Measurements from ENCODE around the gene GMPR2.

GMPR2 gene

DNA sequence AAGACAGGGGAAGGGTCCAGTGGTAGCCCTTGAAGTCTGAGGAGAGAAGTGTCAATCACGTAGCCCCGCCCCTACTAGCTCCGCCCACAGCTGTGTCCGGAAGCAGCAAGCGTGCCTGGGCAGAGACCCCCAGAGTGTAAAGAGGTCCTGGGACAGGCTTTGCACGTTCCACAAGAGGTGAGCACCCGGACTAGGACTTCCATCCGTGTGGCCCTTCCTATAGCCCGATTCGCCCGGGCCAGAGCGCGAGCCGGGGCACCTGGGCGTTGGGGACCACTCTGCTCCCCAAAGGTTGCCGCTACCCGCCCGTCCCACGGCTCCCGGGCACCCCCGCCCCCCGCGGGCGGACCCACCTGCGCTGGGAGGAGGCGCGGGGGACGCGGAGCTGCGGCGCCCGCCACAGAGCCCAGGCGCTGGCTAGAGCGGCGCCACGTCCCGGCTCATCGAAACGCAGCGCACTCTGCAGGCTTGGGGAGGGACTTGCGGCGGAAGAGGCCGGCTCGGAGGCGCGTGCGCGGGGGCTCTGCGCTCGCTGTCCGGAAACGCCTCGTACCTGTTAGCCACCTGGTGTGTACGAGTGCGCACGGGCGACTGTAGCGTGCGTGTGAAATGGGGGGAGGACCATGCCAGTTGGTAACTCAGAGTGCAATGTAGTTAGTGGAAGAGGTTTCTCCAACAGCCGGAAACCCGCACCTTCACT, 38.6 kb downstream of the GMPR2 start, which contains the start of gene RABGGTA:
Gene RABGGTA, minus strand, starts transcription at position 464 of the 700 bp plus-strand sequence. CDS start 482 bp downstream, outside the sequence.
- DNase-seq: peak; percentile 86

DNA sequence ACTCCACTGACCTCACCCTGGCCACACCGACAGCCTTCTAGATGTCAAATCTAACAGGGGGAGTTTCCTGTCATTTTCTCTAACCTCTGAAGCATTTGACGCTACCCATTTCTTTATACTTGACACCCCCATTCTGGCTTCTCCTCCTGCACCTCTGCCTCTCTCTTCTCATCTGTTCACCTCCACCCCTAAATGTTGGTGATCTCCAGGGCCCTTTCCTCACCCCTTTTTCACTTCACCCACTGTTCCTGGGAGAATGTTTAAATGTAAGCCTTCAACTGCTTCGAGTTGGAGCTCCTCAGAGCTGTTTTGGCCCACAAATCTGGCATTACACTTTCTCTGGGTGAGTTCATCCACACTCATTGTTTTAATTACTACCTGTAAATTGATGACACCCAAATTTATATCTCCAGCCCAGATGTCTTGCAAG, 39.1 kb downstream of the GMPR2 start:
- DNase-seq: no peak

DNA sequence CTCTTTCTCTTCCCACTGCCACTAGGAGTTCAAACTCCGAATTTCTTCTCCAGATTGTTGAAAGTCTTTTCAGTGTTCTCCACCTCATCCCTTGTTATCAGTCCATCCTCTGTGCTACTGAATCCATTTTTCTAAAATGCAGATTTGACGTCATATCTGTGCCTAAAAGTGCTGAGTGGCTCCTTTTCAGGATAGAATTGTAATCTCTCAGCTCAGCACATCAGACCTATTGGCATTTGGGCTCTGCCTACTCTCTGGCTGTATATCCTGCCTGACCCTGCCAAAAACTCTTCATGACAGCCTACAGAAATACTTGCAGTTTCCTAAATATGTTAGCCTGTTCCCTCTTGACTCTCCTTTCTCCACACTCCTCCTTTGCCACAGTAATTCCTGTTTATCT, 39.7 kb downstream of the GMPR2 start:
- DNase-seq: no peak

DNA sequence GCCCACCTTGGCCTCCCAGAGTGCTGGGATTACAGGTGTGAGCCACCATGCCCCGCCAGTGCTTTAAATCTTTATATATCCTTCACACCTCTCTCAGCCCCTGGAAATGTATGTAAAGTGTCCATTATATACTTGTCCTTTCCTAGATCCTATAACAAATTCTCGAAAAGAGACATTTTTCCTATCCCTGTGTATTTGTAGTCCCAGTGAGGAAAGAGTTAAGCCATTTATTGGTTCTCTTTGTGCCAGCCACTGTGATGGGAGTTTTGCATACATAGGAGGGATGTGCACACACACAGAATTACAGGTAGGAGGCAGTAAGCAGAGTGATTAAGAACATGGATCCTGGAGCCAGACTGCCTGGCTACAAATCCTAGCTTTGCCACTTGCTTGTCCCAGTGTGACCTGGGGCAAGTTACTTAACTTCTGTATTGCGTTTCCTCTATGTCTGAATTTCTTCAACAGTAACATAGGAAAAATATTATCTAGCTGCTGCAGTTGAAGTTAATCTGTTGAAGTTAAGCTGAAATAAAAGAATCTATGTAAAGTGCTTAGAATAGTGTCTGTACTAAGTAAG, 40.8 kb downstream of the GMPR2 start:
- DNase-seq: no peak

DNA sequence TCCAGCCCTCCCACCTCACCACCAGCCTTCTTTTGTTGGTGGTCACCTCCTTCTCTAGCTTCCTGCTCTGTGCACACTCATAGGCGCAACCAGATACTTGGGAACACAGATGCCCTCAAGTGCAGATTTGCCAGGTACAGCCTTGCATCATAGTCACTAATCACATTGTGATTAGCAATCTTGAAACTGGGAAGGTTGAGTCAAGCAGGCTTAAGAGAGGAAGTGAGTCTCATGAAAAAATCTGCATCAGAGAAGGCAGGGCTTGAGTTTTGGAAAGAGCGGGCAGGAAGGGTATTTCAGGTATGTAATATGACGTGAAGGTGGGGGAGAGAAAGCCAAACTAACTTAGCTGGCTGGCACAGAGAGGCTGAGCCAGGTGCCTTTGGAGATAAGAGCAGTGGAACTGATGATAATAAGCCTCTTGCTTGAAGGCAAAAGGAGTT, 41.4 kb downstream of the GMPR2 start:
- DNase-seq: peak; percentile 12

DNA sequence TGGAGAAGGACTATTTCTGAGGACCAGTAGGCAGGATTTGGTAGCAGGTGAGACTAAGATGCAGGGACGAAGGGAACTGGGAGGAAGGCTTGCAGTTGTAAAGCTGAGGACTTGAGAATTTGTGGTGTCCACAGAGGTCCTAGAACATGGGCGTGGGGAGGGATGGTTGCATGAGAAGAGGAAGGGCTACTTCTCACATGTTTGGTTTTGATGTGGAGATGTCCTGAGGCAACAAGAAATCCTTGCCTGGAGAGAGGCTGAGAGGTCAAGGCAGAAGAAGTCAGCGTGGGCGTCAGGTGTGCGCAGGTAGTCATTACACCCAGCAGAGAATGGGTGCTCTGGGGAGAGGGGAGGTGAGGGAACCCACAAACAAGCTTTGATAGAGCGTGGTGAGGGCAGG, 44.3 kb downstream of the GMPR2 start:
- DNase-seq: no peak

DNA sequence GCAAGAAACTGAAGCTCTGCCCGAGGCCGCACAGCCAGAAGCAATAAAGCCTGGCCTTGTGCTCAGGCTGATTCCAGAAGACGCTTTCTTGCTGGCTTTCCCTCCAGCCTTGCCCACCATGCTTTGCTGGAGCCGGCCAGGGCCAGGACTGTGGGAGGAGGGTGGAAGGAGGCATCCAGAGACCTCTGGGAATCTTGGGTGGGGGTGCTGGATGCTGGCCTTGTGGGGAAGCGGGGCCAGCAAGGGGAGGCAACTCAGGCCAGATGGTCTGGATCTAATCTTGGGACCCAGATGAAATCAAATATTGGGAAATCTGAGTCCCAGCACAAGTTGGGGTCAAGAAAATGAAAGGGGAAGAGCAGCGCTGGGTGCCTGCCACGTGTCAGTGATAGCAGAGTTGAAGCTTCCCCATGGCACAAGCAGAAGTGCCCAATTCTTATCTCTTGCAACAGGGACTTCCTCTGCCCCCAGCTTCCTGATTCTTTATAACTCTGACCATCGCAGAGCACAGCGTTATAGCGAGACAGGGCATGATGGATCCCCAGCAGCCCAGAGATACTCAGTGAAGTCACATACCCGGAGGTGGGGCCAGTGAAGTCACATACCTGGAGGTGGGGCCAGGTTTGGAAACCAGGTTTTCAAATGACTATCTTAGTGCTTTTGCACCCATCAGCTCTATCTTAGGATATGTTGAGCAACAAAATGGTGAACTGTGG, 45.0 kb downstream of the GMPR2 start:
- no peak for DNase-seq

DNA sequence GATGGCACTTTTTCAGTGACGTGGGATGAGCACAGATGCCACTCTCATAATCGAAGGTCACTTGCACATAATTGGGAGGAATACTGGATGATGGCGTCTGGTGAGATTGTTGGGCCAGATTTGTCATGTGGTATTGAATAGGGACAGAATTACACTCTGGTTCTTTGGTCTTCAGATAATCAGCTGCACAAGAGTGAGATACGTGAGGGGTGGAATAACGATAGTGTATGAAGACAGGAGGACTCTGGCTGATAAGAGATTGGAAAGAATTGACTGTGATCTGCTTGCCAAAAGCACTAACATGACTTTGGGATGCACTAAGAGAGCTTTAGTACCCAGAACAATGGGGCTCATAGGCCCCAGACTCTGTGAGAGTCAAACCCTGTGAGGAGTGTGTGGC, 45.7 kb downstream of the GMPR2 start:
- DNase-seq: no peak

DNA sequence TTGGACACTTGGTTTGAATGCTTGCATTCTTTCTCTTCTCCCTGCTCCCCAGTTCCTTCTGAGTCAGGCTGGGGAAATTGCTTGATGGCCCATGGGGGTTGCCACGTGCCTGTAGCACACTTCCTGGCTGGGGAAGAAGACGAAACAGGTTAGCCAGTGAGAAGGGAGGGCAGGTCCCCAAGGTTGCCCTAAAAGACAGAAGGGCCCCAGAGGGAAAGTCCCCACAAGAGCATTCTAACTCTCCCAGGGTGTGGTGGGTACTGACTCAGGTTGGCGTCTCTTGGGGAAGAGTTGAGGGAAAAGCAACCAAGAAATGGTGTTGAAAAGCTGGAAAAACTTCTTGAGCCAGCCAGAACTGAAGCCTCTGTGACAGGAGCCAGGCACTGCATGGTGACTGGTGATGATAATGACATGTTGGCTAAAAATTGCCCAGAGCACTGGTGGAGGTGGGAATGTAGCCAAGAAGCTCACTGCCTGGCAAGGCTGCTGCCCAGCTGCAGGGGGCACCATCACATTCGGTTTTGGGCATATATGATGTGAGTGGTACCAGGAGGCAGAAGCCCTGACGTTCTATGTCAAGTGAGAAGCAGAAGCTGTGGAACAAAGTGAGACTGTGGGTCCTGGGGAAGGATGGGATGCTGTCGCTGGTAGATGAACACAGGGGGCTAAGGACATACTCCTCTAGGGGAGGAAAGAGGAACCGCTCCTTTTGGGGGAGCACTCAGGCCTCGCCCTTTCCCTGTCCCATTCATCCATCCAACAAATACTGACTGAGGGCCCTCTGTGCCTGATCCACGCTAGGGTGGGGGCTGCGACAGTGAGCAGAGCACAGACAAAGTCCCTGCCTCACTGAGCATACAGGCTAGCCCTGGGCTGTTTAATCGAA, 46.8 kb downstream of the GMPR2 start:
- peak; percentile 78 for DNase-seq

DNA sequence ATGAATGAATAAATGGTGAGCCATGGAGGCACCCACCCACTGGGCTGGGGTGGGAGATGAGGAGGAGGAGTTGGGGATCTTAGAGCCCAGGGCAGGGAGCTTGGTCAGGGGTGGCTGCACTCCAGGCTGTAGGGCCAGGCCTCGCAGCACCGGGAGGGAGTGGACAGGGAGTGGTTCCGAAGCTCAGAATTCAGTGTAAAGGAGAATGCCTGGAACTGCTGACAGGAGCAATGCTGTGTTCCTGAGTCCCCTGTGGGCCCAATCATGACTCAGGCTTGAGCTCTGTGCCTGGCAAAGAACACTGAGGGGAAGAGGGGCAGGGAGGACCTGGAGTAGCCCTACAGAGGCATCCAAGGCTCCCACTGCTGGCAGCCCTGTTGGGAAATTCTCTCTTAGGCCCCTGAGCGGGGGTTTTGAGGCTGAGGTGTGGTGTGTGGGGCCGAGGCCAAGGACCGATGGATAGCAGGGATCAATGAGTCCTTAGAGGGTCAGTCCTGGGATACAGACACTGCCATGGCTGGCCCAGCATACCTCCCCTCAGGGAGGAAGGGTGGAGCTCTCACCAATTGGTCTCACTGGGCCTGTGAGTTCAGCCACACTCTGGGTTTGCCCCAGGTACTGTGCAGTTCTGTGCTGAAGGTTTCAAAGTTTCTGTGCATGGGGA, 48.2 kb downstream of the GMPR2 start:
- no peak for DNase-seq

DNA sequence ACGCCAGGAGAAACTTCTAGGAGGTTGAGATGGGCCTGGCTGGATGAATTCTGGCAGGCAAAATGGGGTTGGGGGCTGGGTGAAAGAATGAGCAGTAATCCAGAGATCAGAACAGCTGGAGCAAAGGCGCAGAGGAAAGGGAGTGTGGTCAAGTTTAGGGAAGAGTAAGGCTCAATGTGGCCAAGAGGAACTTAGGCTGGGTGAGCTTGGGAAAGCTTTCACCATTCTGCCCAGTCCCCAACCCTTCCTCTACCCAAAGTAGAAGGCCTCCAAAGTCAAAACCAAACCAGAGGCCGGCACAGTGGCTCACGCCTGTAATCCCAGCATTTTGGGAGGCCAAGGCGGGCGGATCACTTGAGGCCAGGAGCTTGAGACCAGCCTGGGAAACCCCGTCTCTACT, 48.9 kb downstream of the GMPR2 start:
- no peak for DNase-seq

DNA sequence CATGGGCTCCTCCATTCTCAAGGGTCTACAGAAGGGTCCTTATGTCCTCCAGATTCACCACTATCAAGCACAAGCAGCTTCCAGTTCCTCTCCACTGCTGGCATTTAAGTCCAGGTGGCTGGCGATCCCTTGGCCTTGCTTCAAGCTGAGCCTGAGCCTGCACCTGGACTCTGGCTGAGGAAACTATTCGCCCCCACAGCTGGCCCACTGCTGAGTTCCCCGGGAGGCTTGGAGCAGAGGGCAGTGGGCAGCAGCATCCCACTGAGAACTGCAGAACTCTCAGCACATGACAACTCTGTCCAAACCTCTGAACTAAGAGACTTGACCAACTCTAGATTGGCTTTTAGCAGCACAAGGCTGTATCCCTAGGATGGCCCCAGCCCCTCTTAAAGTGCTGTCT, 50.0 kb downstream of the GMPR2 start:
- no peak for DNase-seq

DNA sequence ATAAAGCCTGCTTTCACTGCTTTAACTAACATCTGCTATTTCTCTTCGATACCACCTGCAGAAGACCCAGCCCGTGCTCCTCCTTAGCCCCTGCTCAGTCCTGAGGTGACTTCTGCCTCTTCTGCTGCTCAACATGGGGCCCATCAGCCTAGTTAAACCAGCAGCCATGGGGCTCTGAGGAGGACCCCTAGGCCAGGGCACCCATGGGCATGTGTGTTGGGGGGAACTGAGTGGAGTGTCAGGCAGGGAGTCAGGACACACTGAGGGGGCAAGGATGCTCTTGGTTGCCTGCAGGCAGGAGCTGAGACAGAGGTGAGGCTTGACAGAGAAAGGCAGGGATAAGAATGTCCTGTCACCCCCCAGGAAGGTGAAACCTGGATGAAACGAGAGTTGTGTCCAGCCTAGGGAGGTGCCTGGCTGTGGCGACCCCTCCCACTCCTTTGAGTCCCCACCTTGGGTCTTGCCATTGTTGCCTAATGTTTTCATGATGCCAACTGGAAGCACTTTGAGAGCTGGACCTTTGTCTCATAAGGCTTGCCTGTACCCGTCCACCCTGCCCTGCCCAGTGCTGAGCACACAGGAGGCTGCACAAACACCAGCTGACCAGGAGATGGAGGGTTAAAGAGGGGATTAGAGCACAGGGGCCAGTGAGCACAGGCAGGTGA, 51.2 kb downstream of the GMPR2 start:
- DNase-seq: no peak

DNA sequence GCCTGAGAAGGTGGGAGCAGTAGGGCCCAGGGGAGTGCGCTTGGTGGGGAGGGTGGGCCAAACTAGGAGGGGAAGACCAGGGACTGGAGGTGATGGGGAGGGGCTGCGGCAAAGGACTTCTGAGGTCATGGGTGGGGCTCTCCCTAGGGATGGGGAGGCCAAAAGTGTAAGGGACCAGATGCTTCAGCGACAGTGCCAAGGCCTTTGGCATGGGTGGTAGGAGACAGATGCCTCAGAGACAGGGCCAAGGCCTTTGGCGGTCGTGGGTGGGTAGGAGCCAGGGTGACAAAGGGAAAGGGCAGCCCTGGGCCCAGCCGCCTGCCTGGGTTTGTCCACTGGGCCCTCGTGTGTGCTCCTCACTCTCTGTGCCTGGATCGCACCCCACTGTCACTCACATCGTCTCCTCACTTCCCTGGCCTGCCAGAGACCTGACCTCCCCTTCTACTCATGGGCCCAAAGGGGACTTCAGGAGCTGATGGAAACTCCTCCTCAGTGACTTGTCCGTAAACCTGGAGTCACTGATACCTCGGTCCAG, 51.8 kb downstream of the GMPR2 start:
- DNase-seq: no peak

DNA sequence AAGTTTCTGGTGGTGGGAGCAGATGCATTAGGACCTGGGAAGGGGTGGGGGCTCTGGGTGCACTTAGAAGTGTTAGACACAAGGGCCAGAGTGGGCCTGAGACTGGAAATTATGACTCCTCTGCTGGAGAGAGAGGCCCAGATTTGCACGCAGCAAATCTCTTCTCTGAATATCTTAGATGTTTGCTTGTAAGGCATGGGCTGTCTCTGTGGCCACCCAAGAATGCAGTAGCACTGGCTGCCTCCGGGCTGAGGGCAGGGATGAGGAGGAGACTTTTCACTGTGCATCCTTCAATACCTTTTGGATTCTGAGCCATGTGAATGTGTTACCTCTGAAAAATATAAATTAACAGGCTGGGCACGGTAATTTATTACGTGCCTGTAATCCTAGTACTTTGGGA, 52.6 kb downstream of the GMPR2 start:
- DNase-seq: no peak

DNA sequence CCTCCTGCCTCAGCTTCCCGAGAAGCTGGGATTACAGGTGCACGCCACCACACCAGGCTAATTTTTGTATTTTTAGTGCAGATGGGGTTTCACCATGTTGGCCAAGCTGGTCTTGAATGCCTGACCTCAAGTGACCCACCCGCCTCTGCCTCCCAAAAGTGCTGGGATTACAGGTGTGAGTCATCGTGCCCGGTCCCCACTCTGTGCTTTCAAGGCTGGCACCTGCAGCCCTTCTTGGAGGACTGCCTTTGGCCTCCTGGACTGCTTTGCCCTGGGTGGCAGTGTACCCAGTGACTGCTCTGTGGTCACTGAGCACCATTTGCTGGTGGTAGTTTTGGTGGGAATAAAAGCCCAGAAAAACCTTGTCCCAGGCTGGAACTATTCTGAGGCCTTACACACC, 54.3 kb downstream of the GMPR2 start:
- no peak for DNase-seq
